HG03439 (cell line): ENCODE results near the gene TRIM6.
"Not testable (repeated sequence)": the region's sequence is repeated elsewhere in the genome, so short reads cannot be mapped to it uniquely, and the experiment has no call there.

Experiments used
- ATAC-seq: cut with Tn5 transposase; IDR thresholded peaks from one replicate; pipeline ENCODE4 v1.9.1; 2021; ENCODE audit warnings: mild to moderate bottlenecking, moderate library complexity; ENCODE audit not compliant: unreplicated experiment

The TRIM6 gene

GRCh38 chr11:5603326-5603725 lies 6.9 kb downstream of the TRIM6 start:
- no peak for ATAC-seq

- ATAC-seq, result no peak
Measured at GRCh38 chr11:5604896-5605295, 8.5 kb downstream of the TRIM6 start.

- no peak for ATAC-seq
Measured at GRCh38 chr11:5605849-5606248, 9.4 kb downstream of the TRIM6 start.

- no peak for ATAC-seq
Measured at GRCh38 chr11:5608808-5609207, 12.4 kb downstream of the TRIM6 start.

- ATAC-seq, result no peak
Measured at GRCh38 chr11:5610446-5610845, 14.0 kb downstream of the TRIM6 start.

GRCh38 chr11:5611627-5612026 lies 15.2 kb downstream of the TRIM6 start:
- no peak for ATAC-seq

GRCh38 chr11:5618807-5619206 lies 22.4 kb downstream of the TRIM6 start:
- ATAC-seq, result no peak

GRCh38 chr11:5620651-5621521 lies 24.4 kb downstream of the TRIM6 start:
- no peak for ATAC-seq

GRCh38 chr11:5621580-5621979 lies 25.1 kb downstream of the TRIM6 start:
- ATAC-seq, result no peak

GRCh38 chr11:5622802-5623201 lies 26.4 kb downstream of the TRIM6 start:
- no peak for ATAC-seq

- peak; percentile 96 for ATAC-seq
Measured at GRCh38 chr11:5624489-5625279, 28.2 kb downstream of the TRIM6 start, which contains the start of gene TRIM34. Gene TRIM34, plus strand, starts transcription at chr11:5625001. Its CDS starts 7,331 bp downstream, at chr11:5632332.

- ATAC-seq, result peak; percentile 11
Measured at GRCh38 chr11:5625281-5625680, 28.8 kb downstream of the TRIM6 start.

GRCh38 chr11:5626196-5626595 lies 29.8 kb downstream of the TRIM6 start:
- ATAC-seq, result no peak

GRCh38 chr11:5631417-5631816 lies 35.0 kb downstream of the TRIM6 start:
- no peak for ATAC-seq

- ATAC-seq, result peak; percentile 95
Measured at GRCh38 chr11:5631969-5632635, 35.7 kb downstream of the TRIM6 start.

GRCh38 chr11:5639953-5640352 lies 43.5 kb downstream of the TRIM6 start:
- ATAC-seq, result no peak

GRCh38 chr11:5643585-5643984 lies 47.1 kb downstream of the TRIM6 start:
- no peak for ATAC-seq

- ATAC-seq, result no peak
Measured at GRCh38 chr11:5646139-5646538, 49.7 kb downstream of the TRIM6 start.

GRCh38 chr11:5655474-5655873 lies 59.0 kb downstream of the TRIM6 start:
- ATAC-seq, result no peak

- ATAC-seq, result not testable (repeated sequence)
Measured at GRCh38 chr11:5656956-5657355, 60.5 kb downstream of the TRIM6 start.

- ATAC-seq, result no peak
Measured at GRCh38 chr11:5658318-5658717, 61.9 kb downstream of the TRIM6 start.
